Measurements from ENCODE around the gene BCL2L11. TPM values are rescaled to one million over a fixed set of nuclear protein-coding genes. Genes with fewer than 3 reads are reported as not detected.

BCL2L11 gene
- total RNA-seq, 1 experiment from 2014 or later: 21.2 TPM

GRCh38 chr2:111166115-111166514, 45.4 kb downstream of the BCL2L11 start:
- no CpG with 5 or more reads among the region's 5 CpGs for WGBS (ENCODE audit: extremely low coverage, insufficient read length, low lambda C conversion rate)
- peaks cover 7% of the 10 kb centered on the region for H3K4me1 ChIP-seq (ENCODE audit: insufficient read depth, low read length)
- peak; percentile 18 for DNase-seq
- no peak for TF ChIP-seq CTCF (conservative IDR thresholded peaks at IDR 0.05)
- Mint-ChIP-seq H3K27ac (no peak overlapping the region), H3K9me3 (no peaks in the 10 kb centered on the region), H3K27me3 (ENCODE audit: low read depth) (no peaks in the 10 kb centered on the region; the same call in 1 of the 2 replicates), H3K4me1 (peaks cover 41 to 47% of the 10 kb centered on the region in 2 experiments), H3K4me3 (no peak overlapping the region), H3K36me3 (ENCODE audit: insufficient read depth in 1 of 3, low read depth in 3 of 3) (peaks cover 12 to 42% (median 35%) of the 10 kb centered on the region in 3 experiments; a peak in 6 of 7 replicates)
- H2BK20ac ChIP-seq (ENCODE audit: low read depth, low read length, poor library complexity, severe bottlenecking): no peak overlapping the region
- H3K79me2 ChIP-seq (ENCODE audit: insufficient read depth, low read length): no peaks in the 10 kb centered on the region
- no peak overlapping the region for H2AFZ ChIP-seq (ENCODE audit: low read length)
- no peak overlapping the region for H2BK5ac ChIP-seq (ENCODE audit: insufficient read length, low read length)
- no peak overlapping the region for H4K5ac ChIP-seq (ENCODE audit: insufficient read length, low read depth, low read length)
- H3K4ac ChIP-seq (ENCODE audit: low read depth, low read length): no peak overlapping the region
- H3K79me1 ChIP-seq (ENCODE audit: insufficient read depth, low read depth, low read length, poor library complexity, severe bottlenecking): no peaks in the 10 kb centered on the region
- no peak overlapping the region for H3K9ac ChIP-seq (ENCODE audit: extremely low read depth, insufficient read length, low read length)
- H2BK120ac ChIP-seq (ENCODE audit: low read depth, low read length, poor library complexity, severe bottlenecking): no peak overlapping the region
- H3K27ac ChIP-seq (ENCODE audit: insufficient read length, low read depth, low read length): no peak overlapping the region
- H3K4me2 ChIP-seq (ENCODE audit: insufficient read depth, insufficient read length, low read length): no peak overlapping the region
- no peak overlapping the region for H3T11ph ChIP-seq (ENCODE audit: low read length)
- H4K91ac ChIP-seq (ENCODE audit: insufficient read length, low read depth, low read length): no peak overlapping the region
- no peaks in the 10 kb centered on the region for H4K20me1 ChIP-seq (ENCODE audit: control insufficient read depth, insufficient read depth, insufficient read length)
- no peak overlapping the region for H3K23ac ChIP-seq (ENCODE audit: insufficient read length, low read depth, low read length)
- no peaks in the 10 kb centered on the region for H3K9me3 ChIP-seq (ENCODE audit: control insufficient read depth, low read depth, low read length)
- no peak overlapping the region for H2AK5ac ChIP-seq (ENCODE audit: insufficient read length, low read length)
- no peak overlapping the region for H2BK12ac ChIP-seq (ENCODE audit: insufficient read length, low read depth, low read length)
- H4K8ac ChIP-seq (replicated peaks; ENCODE audit: insufficient read length, low read depth, low read length): no peak overlapping the region
- H3K23me2 ChIP-seq (ENCODE audit: insufficient read length, low read depth, low read length, poor library complexity, severe bottlenecking): no peaks in the 10 kb centered on the region
- H3K56ac ChIP-seq (ENCODE audit: insufficient read length, low read depth, low read length): no peak overlapping the region
- no peak overlapping the region for H3K18ac ChIP-seq (ENCODE audit: insufficient read length, low read depth, low read length)
- H3K27me3 ChIP-seq (ENCODE audit: insufficient read depth, low read length): no peaks in the 10 kb centered on the region
- no peak overlapping the region for H2BK15ac ChIP-seq (ENCODE audit: low read depth, low read length)
- no peak overlapping the region for H3K14ac ChIP-seq (ENCODE audit: insufficient read depth, low read length)

Data from H9 (cell line).